ENCODE measurements around the gene BAIAP2L1.
"Not testable (repeated sequence)": the region's sequence is repeated elsewhere in the genome, so short reads cannot be mapped to it uniquely, and the experiment has no call there.

Gene BAIAP2L1

DNA sequence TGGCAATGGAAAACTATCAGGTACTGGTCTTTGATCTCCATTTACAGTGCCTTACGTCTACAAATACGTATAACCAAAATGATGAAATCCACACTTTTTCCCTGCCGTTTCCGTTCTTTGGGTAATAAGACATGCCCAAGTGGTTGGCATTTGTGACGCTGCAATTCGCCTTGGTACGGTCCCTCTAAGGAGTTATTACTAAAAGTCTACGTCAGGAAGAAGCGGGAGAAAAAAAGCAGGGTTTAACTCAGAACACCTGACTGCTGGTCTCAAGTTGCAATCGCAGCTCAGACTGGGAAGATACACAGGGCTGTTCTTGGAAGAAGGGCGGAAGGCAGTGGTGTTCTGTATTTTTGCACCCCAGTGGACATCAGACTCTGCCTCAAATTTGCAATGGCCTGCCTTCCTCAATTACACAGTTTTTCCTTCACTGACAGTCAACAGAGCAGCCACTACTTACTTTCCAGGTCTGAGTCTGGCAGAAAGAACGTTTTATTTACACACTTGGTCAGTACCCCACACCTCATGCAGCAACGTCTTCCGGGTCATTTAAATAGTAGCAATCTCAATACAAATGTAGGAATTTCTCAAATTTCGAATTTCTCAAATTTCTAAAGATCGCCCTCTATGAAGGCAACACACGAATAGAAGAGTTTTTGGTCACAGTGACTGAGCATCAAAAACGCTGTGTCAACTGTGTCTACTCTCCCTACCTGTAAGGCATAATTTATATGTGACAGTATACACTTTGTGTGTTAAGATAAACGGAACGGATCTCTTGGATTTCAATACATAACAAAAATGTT, 2.1 kb downstream of the BAIAP2L1 start:
- DNase-seq: no peak

DNA sequence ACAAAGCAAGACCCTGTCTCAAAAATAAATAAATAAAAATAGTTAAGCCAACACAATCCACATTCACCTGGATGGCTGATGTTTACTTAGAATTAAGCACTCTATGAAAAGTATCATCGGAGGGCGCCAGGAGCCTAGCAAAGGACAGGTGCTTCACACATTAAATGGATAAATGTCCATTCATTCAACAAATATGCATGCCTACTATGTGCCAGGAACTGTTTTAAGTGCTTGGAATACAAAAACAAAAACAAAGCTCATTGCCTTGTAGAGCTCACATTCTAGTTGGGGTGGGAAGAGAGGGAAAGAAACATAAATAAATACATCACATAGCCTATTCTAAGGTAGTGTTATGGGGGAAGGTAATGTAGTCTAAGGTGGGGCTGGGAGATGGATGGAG, 4.1 kb downstream of the BAIAP2L1 start:
- DNase-seq: no peak

DNA sequence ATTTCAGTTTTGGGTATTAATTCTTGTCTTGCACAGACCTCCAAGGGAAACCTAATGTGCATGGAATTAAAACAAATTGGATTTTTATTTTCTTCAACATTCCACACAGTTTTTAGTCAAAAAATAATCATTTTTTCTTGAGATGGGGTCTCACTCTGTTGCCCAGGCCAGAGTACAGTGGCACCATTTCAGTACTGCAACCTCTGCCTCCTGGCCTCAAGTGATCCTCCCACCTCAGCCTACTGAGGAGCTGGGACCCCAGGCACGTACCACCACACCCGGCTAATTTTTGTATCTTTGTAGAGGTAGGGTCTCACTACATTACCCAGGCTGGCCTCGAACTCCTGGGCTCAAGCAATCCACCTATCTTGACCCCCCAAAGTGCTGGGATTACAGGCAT, 4.9 kb downstream of the BAIAP2L1 start:
- DNase-seq: no peak

DNA sequence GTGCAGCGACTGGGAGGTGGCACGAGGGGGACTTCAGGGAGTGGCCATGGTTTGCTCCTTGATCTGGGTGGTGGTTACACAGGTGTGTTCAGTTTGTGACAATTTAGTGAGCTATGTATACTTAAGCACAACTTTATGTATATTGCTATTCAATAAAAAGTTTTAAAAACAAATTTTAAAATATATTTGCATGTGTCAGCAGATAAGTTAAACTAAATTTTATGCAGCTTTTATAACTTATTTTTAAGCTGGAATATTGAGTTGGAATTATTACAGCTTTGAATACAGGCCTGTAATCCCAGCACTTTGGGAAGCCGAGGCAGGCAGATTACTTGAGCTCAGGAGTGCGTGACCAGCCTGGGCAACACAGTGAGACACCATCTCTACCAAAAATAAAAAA, 5.4 kb downstream of the BAIAP2L1 start:
- no peak for DNase-seq

DNA sequence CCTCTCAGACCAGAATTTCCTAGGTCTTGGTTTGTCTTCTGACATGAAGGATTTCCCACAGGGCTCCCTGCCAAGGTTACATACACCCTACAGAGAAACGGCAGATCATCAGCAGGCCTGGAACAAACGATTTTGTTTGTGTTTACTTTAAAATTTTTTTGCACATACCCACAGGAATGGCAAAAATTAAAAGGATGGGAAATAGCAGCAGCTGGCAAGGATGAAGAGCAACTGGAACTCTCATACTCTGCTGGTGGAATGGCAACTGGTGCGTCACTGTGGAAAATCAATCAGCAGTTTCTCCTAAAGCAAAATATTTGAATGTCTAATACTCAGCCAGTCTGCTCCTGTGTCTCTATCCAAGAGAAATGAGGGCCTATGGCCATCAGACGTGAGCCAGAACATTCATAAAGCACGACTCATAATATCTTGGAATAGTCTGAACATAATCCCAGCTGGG, 6.5 kb downstream of the BAIAP2L1 start:
- DNase-seq: no peak

DNA sequence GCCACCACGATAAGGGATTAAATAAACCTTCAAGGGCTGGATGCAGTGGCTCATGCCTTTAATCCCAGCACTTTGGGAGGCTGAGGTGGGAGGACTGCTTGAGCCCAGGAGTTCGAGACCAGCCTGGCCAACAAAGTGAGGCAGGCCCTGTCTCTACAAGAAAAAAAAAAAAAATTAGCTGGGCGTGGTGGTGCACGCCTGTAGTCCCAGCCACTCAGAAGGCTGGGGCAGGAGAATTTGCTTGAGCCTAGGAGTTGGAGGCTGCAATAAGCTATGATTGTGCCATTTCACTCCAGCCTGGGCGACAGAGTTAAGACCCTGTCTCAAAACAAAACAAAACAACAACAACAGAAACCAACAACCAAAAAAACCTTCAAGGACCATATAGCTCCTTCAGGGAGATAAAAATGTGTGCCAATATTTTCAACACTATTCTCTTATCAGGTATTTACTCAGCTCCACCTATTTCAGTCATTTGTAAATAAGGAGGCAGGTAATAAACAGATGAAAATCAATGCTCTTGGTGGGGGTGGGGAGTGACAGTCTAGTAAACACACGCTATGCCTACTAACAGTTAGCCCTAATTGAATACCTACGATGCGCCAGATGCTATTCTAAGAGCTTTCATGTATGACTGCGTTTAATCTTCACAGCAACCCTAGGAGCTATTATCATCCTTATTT, 13.2 kb downstream of the BAIAP2L1 start:
- no peak for DNase-seq

DNA sequence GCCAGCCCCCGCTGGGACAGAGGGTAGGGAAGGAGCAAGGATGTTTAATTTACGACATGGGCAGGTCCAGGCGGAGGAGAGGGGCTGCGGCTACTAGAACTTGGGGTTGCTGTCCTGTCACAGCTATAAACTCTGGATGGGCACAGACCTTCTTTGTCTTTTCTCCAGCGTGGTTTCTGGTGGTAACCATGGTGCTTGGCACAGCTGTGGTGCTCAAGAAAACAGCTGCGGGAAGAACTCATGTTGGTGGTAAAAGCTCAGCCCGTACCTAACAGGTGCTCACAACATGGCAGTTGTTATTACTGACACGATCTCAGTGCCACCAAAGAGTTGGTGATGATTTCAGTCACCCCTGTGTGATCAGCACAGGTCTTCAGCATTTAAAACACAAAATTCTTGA, 13.8 kb downstream of the BAIAP2L1 start:
- no peak for DNase-seq

DNA sequence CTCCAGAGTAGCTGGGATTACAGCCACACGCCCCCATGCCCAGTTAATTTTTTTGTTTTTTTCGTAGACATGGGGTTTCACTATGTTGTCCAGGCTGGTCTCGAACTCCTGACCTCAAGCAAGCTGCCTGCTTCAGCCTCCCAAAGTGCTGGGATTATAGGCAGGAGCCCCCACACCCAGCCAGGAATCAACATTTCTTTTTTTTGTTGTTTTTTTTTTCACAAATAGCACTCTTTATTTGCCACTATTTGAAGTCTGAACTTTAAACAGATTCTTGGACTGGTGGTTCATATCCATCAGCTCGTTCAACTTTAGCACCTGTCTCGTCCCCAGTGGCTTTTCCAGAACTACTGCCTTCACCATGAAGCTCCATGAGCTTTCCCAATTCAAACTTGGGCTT, 15.4 kb downstream of the BAIAP2L1 start:
- DNase-seq: not testable (repeated sequence)

DNA sequence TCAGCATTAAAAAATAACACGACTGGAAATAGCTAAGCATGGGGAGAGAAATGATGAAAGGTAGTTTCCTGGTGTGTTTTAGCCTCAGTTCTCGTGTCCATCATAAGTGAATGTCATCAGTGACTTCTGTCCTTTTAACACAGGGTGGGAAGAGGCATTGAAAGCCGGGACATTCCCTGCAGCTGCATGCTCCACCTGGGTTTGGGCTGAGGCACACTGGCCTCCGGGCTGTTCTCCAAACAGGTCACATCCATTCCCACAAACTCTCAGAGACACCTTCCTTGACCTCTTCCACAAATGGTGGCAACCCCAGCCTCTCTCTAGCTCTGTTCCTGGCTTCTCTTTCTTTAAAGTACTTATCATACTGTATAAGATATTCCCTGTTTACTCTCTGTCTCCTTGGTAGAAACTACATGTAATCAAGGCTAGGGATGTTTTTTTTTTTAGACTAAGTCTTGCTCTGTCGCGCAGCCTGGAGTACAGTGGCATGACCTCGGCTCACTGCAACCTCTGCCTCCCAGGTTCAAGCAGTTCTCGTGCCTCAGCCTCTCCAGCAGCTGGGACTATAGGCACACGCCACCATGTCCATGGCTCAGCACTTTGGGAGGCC, 22.6 kb downstream of the BAIAP2L1 start:
- DNase-seq: no peak

DNA sequence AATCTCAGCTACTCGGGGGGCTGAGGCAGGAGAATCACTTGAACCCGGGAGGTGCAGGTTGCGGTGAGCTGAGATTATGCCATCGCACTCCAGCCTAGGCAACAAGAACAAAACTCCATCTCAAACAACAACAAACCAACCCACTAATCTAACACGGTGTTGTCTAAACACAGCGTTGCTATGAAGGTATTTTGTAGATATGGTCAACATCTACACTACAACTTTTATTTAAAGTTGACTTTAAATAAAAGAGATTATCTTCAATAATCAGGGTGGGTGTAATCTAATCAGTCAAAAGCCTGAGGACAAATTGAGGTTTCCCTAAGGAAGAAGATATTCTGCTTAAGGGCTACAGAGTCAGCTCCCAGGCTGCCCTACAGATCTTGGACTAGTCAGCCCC, 24.2 kb downstream of the BAIAP2L1 start:
- DNase-seq: no peak

DNA sequence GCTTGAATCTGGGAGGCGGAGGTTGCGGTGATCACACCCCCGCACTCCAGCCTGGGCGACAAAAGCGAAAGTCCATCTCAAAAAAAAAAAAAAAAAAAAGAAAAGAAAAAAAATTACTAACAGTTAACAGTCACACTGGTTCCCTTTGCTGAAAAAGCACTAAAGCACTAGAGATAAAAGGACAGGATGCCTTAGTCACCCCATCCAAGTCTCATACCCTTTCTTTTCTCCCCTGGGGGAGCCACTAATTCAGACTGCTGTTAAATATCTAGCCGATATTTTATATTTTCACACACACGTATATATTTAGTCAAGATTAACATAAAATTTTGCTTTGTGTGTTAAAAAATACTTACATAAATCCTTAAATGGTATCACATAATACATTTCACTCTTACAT, 25.2 kb downstream of the BAIAP2L1 start:
- no peak for DNase-seq

DNA sequence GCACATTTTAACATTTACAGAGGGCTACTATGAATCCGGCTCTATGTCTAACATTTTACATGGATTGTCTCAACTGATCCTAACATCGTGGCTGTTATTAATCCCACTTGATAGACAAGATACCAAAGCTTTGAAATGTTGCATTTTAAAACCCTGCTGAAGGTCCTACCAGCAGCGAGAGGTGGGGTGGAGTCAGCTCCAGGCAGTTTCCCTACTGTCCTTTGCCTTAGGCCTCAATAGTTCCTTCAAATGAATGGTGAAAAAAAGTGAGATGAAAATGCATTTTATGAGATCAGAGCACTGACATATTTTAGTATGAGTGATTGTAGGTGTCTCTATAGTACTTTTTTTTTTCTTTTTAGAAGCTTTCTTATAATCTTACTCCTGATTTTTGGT, 26.6 kb downstream of the BAIAP2L1 start:
- DNase-seq: no peak

DNA sequence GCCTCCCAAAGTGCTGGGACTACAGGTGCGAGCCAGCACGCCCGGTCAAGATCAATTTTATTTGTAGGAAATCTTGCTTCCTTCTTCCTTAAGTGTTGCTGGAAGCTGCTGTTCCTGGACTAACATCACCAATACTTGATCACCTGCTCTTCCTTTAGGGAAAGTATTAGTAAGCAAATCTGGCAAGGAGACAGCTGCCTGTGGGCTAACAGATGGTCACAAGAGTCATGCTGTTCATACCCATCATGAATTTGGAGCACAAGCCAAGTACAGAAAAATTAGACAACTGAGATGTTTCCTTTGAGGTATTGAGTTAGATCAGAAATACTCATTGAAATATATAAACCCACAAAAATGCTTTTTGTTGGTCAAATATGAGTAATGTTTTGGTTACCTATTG, 27.9 kb downstream of the BAIAP2L1 start:
- no peak for DNase-seq

DNA sequence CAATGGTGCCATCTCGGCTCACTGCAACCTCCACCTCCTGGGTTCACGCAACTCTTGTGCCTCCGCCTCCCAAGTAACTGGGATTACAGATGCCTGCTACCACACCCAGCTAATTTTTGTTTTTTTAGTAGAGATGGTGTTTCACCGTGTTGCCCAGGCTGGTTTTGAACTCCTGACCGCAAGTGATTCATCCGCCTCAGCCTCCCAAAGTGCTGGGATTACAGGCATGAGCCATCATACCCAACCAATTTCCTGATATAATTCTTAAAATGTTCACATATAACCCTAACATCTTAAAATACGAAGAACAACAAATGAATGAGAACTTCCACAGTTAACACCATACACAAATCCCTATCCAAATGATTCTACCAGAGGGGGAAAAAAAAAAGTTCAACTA, 31.2 kb downstream of the BAIAP2L1 start:
- DNase-seq: no peak

DNA sequence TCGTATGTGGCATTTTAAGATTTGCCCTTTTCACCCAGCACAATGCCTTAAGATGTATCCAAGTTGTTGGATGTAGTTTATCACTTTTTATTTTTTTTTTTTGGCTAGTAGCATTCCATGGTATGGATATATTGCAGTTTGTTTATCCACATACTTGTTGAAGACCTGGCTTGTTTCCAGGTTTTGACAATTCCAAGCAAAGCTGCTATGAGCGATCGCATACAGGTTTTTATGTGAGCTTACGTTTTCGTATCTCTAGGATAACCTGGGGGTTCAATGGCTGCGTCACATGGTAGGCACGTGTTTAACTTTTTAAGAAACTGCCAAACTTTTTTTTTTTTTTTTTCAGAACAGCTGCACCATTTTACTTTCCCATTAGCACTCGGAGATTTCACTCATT, 32.2 kb downstream of the BAIAP2L1 start:
- no peak for DNase-seq

DNA sequence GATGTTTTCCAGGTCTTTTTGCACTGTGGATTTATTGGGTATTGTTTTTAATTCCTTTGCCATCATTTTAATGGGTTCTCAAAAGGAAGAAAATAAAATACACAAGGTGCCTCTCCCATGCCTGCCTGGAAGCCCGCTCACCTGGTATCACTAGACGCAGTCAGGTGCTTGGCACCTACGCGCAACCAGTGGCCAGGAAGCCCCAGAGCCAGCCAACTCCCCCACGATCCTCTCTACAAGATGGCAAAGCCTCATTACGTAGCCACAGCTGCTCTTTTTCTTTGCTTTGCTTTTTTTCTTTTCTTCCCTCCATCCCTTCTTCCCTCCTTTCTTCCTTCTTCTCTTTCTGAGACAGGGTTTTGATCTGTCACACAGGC, 34.3 kb downstream of the BAIAP2L1 start:
- DNase-seq: no peak

DNA sequence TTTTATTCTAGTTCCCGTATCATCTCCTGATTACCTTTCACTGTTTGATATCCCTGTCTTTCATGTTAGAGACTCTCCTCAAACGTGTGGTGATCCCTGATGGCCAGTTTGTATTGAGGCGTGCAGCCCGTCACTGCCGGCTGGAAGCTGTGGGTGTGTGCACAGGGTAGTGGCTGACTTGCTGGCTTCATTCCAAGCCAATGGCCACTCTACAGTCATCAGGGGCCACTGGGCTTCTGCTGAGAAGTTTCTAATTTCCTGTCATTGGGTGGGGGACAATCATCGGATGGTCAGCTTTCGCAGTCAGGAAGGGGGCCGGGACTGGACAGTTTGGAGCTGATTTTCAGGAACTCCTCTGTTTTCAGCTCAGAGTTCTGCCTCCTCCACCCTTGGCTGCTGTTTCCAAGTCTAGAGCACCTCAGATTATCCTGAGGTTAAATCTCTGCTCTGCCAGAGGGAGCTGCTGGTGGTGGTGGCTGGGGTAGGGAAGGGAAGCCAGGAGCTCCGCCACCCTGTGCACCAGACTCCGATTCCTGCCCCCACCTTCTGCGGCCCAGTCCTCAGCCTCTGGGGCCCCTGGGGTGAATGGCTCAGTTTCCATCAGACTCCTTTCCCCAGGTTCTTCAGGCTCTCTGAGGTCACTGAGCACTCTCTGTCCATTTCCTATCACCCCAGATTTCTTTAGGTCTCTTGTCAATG, 34.9 kb downstream of the BAIAP2L1 start:
- DNase-seq: no peak

DNA sequence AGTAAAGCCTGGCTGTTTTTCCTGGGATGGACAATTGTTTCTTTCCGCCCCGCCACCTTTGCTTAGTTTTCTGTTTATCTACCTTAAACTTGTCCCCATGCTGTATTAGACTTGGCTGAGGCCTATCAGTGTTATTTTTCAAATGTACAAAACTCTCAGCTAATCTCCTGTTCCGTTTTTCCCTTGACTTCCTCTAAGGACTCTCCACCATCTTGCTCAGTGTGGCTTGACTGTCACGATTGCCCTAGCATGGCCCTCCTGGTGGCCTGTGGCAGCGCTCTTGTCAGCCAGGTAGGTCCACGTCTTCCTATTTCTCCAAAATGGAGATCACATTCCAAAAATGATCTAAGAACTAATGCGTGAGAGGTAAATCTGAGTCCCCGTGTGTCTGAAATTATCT, 36.7 kb downstream of the BAIAP2L1 start:
- no peak for DNase-seq

DNA sequence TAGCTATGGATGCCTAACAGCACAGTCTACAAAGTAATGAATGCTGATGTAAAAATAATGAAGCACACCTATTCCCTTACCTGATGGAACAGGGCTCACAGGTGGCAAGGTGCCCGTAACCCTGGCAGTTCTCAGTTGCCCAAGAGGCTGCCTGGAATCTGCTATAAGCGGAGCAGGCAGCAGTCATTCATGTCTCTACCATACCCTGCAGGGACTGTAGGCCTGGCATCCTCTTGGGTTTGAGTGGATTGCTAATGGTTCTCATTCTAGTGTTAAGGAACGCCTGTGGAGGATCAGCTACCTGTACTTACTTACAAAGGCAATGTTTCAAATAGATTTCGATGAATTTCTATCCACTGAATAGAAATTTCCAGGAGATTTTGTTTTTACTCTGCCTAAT, 38.4 kb downstream of the BAIAP2L1 start:
- DNase-seq: no peak

DNA sequence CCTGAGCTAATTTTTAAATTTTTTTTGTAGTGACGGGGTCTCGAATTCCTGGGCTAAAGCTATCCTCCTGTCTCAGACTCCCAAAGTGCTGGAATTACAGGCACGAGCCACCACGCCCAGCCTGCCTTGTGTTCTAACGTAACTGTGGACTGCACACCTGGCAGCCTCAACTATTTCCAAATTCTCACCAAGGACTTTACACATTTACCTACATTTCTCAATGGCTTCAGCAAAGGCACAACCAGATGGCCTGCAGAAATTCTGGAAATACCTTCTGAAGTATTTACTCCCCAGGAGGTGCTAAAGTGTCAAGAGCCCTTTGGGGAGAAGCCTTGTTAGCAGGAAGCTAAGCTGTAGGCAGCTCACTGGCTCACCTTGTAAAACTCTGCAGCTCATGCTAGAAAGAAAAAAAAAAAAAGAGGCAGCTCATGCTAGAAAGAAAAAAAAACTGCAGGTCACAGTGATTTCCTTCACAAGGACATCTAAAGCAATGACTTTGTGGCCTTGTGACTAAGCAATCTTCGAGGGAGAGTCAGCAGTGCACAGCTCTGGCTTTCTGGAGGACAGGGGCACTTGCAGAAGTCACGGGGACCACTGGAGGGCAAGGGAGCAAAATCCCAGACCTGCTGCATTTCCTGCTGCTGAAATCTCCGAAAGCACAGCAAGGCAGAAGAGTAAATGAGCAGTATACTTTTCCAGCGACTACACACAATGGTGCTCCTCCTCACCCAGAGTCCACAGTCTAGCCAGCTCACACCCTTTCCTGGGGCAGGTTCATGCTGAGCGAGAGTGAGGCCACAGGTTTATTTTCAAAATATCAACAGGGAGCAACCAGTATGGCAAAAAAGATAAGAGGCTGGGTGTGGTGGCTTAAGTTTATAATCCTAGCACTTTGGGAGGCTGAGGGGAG, 40.4 kb downstream of the BAIAP2L1 start:
- DNase-seq: no peak

DNA sequence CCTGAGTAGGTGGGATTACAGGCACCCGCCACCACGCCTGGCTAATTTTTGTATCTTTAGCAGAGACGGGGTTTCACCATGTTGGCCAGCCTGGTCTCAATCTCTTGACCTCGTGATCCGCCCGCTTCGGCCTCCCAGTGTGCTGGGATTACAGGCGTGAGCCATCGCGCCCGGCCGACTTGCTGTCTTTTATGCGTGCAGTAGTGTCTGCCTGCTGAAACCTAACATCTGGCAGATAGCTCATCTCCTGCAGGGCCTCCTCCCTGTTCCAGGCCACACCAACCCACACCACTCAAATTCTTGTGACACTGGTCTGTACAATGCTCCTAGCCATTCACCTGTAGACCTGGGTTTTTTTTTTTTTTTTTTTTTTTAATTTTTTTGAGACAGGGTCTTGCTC, 41.5 kb downstream of the BAIAP2L1 start:
- no peak for DNase-seq

DNA sequence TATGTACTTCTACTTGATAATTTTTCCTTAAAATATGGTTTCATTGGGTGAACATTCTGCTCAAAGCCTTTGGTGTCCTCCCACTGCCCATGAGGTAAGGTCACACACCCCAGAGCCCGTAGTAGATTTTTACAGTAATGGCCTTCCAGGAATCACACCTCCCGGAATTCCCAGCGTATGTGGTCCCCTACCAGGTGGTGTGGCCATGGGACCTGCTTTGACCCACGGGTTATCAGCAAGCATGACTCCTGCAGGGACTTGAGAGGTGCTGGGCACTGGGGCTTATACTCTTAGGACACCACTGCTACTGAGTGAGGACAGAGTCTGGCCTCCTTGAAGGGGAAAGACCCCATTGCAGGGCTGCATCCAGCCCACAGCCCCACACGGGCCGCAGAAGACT, 42.2 kb downstream of the BAIAP2L1 start:
- no peak for DNase-seq

Measured in CD4-positive, alpha-beta T cell treated with Interleukin-6 for 4 hours (primary cell).